Measurements from ENCODE around the gene RPTOR. TPM values are rescaled to one million over a fixed set of nuclear protein-coding genes. Genes with fewer than 3 reads are reported as not detected.

RPTOR gene
- total RNA-seq, 1 experiment from 2014 or later: 58.0 TPM

DNA sequence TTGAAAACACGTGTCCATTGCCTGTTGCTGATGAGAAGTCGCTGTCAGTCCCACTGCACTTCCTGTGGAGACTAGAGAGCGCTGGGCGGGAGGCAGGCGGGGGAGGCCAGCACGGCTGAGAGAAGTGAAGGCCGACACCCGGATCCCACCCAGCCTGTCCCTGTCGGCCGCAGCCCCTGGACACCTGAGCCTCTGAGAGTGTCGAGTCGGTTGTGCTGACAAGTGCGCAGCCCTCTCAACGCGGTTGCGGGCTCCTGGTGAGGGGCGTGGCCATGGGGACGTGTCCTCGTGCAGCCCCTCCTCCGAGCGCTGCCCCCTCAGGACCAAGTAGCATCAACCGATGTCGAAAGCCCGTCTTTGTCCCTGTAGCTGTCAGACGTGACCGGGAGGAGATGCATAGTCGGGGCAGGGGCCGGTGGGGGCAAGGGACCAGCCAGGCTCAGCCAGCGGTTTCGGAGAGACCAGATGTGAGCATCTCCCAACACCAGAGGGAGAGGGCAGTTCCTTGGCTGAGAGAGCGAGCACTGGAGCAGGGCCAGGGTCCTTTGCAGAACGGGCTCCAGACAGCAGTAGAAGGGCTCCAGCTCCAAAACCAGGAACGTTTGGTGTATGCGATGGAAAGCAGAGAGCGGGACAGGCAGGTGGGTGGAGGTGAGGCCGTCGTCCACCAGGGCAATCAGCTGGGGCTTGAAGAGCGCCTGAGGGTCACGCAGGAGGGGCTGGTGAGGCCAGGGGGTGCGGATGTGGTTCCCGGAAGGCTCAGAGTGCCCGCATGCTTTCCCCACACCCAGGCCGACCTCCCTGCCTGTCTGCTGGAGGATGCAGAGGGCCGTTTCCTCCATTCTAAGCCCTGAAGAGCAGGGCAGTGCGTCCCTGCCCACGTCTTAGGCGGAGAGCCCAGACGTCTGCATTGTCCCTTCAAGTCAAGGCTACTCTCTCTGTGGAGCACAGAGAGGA is 403.7 kb downstream of the RPTOR start:
- Histone ChIP-seq H3K4me1 (ENCODE audit: control insufficient read depth, insufficient read depth, low read length) (no peaks in the 10 kb centered on the region), H3K4me3 (ENCODE audit: low read depth in 2 of 2, low read length in 2 of 2) (no peak overlapping the region), H3K36me3 (ENCODE audit: control insufficient read depth, insufficient read depth, low read length) (no peaks in the 10 kb centered on the region), H3K27me3 (ENCODE audit: control insufficient read depth, insufficient read depth, low read length) (no peaks in the 10 kb centered on the region), H3K27ac (ENCODE audit: low read length) (no peak overlapping the region), H3K9me3 (ENCODE audit: control insufficient read depth, insufficient read depth, low read depth, low read length) (no peaks in the 10 kb centered on the region)
- POLR2A ChIA-PET: no interaction called here
- peak; percentile 26; the same call in 1 of the 2 replicates for ATAC-seq
- CTCF ChIA-PET: no interaction called here
- TF ChIP-seq, protein P1, sequence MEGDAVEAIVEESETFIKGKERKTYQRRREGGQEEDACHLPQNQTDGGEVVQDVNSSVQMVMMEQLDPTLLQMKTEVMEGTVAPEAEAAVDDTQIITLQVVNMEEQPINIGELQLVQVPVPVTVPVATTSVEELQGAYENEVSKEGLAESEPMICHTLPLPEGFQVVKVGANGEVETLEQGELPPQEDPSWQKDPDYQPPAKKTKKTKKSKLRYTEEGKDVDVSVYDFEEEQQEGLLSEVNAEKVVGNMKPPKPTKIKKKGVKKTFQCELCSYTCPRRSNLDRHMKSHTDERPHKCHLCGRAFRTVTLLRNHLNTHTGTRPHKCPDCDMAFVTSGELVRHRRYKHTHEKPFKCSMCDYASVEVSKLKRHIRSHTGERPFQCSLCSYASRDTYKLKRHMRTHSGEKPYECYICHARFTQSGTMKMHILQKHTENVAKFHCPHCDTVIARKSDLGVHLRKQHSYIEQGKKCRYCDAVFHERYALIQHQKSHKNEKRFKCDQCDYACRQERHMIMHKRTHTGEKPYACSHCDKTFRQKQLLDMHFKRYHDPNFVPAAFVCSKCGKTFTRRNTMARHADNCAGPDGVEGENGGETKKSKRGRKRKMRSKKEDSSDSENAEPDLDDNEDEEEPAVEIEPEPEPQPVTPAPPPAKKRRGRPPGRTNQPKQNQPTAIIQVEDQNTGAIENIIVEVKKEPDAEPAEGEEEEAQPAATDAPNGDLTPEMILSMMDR (IDR thresholded peaks at IDR 0.05): no peak
- TF ChIP-seq POLR2AphosphoS5 (IDR thresholded peaks at IDR 0.05; ENCODE audit: low read depth, low read length) (no peak), TCF7L2 (IDR thresholded peaks at IDR 0.05; ENCODE audit: low read depth, low read length) (no peak), SIN3A (IDR thresholded peaks at IDR 0.05; ENCODE audit: borderline replicate concordance, insufficient read depth, low read depth, low read length) (no peak)
- TF ChIP-seq, protein P2, sequence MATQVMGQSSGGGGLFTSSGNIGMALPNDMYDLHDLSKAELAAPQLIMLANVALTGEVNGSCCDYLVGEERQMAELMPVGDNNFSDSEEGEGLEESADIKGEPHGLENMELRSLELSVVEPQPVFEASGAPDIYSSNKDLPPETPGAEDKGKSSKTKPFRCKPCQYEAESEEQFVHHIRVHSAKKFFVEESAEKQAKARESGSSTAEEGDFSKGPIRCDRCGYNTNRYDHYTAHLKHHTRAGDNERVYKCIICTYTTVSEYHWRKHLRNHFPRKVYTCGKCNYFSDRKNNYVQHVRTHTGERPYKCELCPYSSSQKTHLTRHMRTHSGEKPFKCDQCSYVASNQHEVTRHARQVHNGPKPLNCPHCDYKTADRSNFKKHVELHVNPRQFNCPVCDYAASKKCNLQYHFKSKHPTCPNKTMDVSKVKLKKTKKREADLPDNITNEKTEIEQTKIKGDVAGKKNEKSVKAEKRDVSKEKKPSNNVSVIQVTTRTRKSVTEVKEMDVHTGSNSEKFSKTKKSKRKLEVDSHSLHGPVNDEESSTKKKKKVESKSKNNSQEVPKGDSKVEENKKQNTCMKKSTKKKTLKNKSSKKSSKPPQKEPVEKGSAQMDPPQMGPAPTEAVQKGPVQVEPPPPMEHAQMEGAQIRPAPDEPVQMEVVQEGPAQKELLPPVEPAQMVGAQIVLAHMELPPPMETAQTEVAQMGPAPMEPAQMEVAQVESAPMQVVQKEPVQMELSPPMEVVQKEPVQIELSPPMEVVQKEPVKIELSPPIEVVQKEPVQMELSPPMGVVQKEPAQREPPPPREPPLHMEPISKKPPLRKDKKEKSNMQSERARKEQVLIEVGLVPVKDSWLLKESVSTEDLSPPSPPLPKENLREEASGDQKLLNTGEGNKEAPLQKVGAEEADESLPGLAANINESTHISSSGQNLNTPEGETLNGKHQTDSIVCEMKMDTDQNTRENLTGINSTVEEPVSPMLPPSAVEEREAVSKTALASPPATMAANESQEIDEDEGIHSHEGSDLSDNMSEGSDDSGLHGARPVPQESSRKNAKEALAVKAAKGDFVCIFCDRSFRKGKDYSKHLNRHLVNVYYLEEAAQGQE (IDR thresholded peaks at IDR 0.05; ENCODE audit: insufficient read depth in 1 of 2, low read depth in 2 of 2, low read length in 1 of 2): no peak
- DNase-seq (ENCODE audit: low read depth, low spot score): no peak
- in situ Hi-C loops (cut with HindIII; ENCODE audit: low pct_unique_long_range_greater_than_20kb, low sequenced_read_pairs): no loop called here
- no TSS peak for BruUV-seq (replicated peaks)
- intact Hi-C loops (cut with micrococcal nuclease; ENCODE audit: unreplicated experiment): no loop called here

DNA sequence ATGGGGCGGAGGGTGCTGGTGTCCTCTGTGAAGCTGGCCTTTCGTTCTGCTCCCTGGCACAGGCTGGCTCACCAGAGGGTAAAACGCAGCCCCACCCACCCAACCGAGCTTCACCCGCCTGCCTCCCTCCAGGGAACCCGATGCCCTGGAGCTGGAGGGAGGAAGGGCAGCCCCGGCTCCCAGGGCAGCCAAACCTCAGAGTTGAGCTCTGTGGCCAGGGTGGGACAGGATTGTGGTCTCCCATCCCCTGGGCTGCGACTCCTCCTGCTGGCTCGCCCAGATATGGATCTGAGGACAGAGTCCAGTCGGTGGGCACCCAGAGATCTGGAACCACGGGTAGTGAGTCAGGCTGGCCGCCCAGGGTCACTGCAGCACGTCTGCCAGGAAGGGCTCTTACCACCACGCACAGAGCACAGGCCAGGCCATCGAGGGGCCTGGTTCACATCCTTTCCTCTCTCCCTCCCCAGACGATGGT is 404.4 kb downstream of the RPTOR start:
- CTCF ChIA-PET: no interaction called here
- no peaks in the 10 kb centered on the region for H3K4me1 ChIP-seq (ENCODE audit: control insufficient read depth, insufficient read depth, low read length)

More for the DNA sequence above, 404.4 kb downstream of the RPTOR start:
- no peaks in the 10 kb centered on the region for H3K9me3 ChIP-seq (ENCODE audit: control insufficient read depth, insufficient read depth, low read depth, low read length)
- no peaks in the 10 kb centered on the region for H3K36me3 ChIP-seq (ENCODE audit: control insufficient read depth, insufficient read depth, low read length)
- POLR2A ChIA-PET: no interaction called here
- in situ Hi-C loops (cut with HindIII; ENCODE audit: low pct_unique_long_range_greater_than_20kb, low sequenced_read_pairs): no loop called here
- BruUV-seq (replicated peaks): no TSS peak
- no peak for TF ChIP-seq TCF7L2 (IDR thresholded peaks at IDR 0.05; ENCODE audit: low read depth, low read length)
- no peak for DNase-seq (ENCODE audit: low read depth, low spot score)
- peak; percentile 24; the same call in 1 of the 2 replicates for ATAC-seq
- no peaks in the 10 kb centered on the region for H3K27me3 ChIP-seq (ENCODE audit: control insufficient read depth, insufficient read depth, low read length)
- intact Hi-C loops (cut with micrococcal nuclease; ENCODE audit: unreplicated experiment): no loop called here
- H3K27ac ChIP-seq (ENCODE audit: low read length): no peak overlapping the region
- no peak overlapping the region for H3K4me3 ChIP-seq (ENCODE audit: low read depth in 2 of 2, low read length in 2 of 2)
